NCI-H2107 (cell line): ENCODE data around the gene PPIF.

Experiments
- DNase-seq: peaks from one replicate; lab custom pipeline; 2025; lab: John Stamatoyannopoulos, UW

PPIF gene

GRCh38 chr10:79313911-79314439 is 33.3 kb upstream of the PPIF start:
- DNase-seq = no peak

GRCh38 chr10:79314761-79315601 is 32.3 kb upstream of the PPIF start:
- DNase-seq = no peak

- DNase-seq = no peak
Observed at GRCh38 chr10:79315602-79315920, 31.7 kb upstream of the PPIF start.

GRCh38 chr10:79316671-79317431 is 30.4 kb upstream of the PPIF start:
- DNase-seq = peak; percentile 16

GRCh38 chr10:79318369-79318768 is 28.9 kb upstream of the PPIF start:
- DNase-seq = no peak

- DNase-seq = no peak
Observed at GRCh38 chr10:79319115-79319771, 28.0 kb upstream of the PPIF start.

- no peak for DNase-seq
Observed at GRCh38 chr10:79320316-79320715, 27.0 kb upstream of the PPIF start.

GRCh38 chr10:79320820-79321493 is 26.3 kb upstream of the PPIF start:
- DNase-seq = no peak

GRCh38 chr10:79321494-79321882 is 25.8 kb upstream of the PPIF start:
- DNase-seq = no peak

- no peak for DNase-seq
Observed at GRCh38 chr10:79321951-79322350, 25.3 kb upstream of the PPIF start.

- peak; percentile 51 for DNase-seq
Observed at GRCh38 chr10:79322616-79323543, 24.4 kb upstream of the PPIF start.

- no peak for DNase-seq
Observed at GRCh38 chr10:79323602-79324001, 23.7 kb upstream of the PPIF start.

- peak; percentile 8 for DNase-seq
Observed at GRCh38 chr10:79324032-79324695, 23.1 kb upstream of the PPIF start.

GRCh38 chr10:79326361-79327089 is 20.7 kb upstream of the PPIF start:
- DNase-seq = no peak

- no peak for DNase-seq
Observed at GRCh38 chr10:79327090-79327457, 20.2 kb upstream of the PPIF start.

GRCh38 chr10:79328147-79328701 is 19.0 kb upstream of the PPIF start:
- no peak for DNase-seq

- DNase-seq = no peak
Observed at GRCh38 chr10:79328737-79329504, 18.3 kb upstream of the PPIF start.

GRCh38 chr10:79329529-79329928 is 17.7 kb upstream of the PPIF start:
- DNase-seq = no peak

GRCh38 chr10:79331226-79331625 is 16.0 kb upstream of the PPIF start:
- no peak for DNase-seq
